Embryonic facial prominence (tissue), 1 donor: ENCODE measurements around the gene TGM2.

Experiments
- DNase-seq: peaks from one replicate; pipeline ENCODE4 v3.0.0-alpha.2; 2016; ENCODE audit errors: extremely low spot score

The TGM2 gene

GRCh38 chr20:38199501-38200390 lies 34.7 kb upstream of the TGM2 start:
- DNase-seq, result no peak

- no peak for DNase-seq
These were observed 33.3 kb upstream of the TGM2 start for GRCh38 chr20:38198238-38198861.

- no peak for DNase-seq
These were observed 32.5 kb upstream of the TGM2 start for GRCh38 chr20:38197619-38198018.

GRCh38 chr20:38197217-38197616 lies 32.1 kb upstream of the TGM2 start:
- no peak for DNase-seq

GRCh38 chr20:38196592-38196991 lies 31.5 kb upstream of the TGM2 start:
- no peak for DNase-seq

- no peak for DNase-seq
These were observed 31.0 kb upstream of the TGM2 start for GRCh38 chr20:38196076-38196475.

GRCh38 chr20:38195521-38195920 lies 30.5 kb upstream of the TGM2 start:
- no peak for DNase-seq

GRCh38 chr20:38194971-38195504 lies 30.0 kb upstream of the TGM2 start:
- no peak for DNase-seq

GRCh38 chr20:38193586-38194105 lies 28.6 kb upstream of the TGM2 start:
- DNase-seq, result no peak

- DNase-seq, result no peak
These were observed 27.3 kb upstream of the TGM2 start for GRCh38 chr20:38192323-38192885.

- DNase-seq, result no peak
These were observed 26.6 kb upstream of the TGM2 start for GRCh38 chr20:38191654-38192053.

- no peak for DNase-seq
These were observed 25.9 kb upstream of the TGM2 start for GRCh38 chr20:38190936-38191371.

- no peak for DNase-seq
These were observed 25.1 kb upstream of the TGM2 start for GRCh38 chr20:38190166-38190565.

- DNase-seq, result no peak
These were observed 22.4 kb upstream of the TGM2 start for GRCh38 chr20:38187517-38187916.

GRCh38 chr20:38186788-38187221 lies 21.7 kb upstream of the TGM2 start:
- no peak for DNase-seq

GRCh38 chr20:38184101-38184500 lies 19.0 kb upstream of the TGM2 start:
- DNase-seq, result peak; percentile 41

GRCh38 chr20:38181971-38182370 lies 16.9 kb upstream of the TGM2 start:
- DNase-seq, result no peak

- DNase-seq, result no peak
These were observed 16.2 kb upstream of the TGM2 start for GRCh38 chr20:38181207-38181801.

GRCh38 chr20:38180781-38181180 lies 15.7 kb upstream of the TGM2 start:
- no peak for DNase-seq

- DNase-seq, result no peak
These were observed 14.8 kb upstream of the TGM2 start for GRCh38 chr20:38179846-38180245.

GRCh38 chr20:38178581-38178980 lies 13.5 kb upstream of the TGM2 start:
- no peak for DNase-seq

- no peak for DNase-seq
These were observed 13.0 kb upstream of the TGM2 start for GRCh38 chr20:38178065-38178491.
